Sigmoid colon (tissue), 4 donors: ENCODE results near the gene PFDN1.

ENCODE experiments used
- CTCF ChIP-seq, 4 experiments: fragments of 450-650 bp in 3 of 4; fragments of 200-600 bp in 1 of 4; IDR thresholded peaks; one replicate each; pipeline ENCODE4 v1.5.1; 2016 to 2019; ENCODE audit warnings: antibody characterized with exemption in 4 of 4, mild to moderate bottlenecking in 3 of 4, moderate library complexity in 2 of 4
- POLR2A ChIP-seq, 2 donors: fragments of 450-650 bp; IDR thresholded peaks; one replicate each; pipeline ENCODE4 v1.6.1; 2016; ENCODE audit warnings: antibody characterized with exemption in 2 of 2, mild to moderate bottlenecking in 2 of 2, moderate library complexity in 2 of 2
- POLR2AphosphoS5 ChIP-seq, 4 donors: sonication (generic); formaldehyde crosslinking; IDR thresholded peaks; one replicate each; pipeline ENCODE4 v1.6.1; 2017; ENCODE audit warnings: antibody characterized with exemption in 4 of 4

GRCh38 chr5:140220032-140220697 is 82.7 kb downstream of the PFDN1 start:
- TF ChIP-seq CTCF (IDR thresholded peaks at IDR 0.05) (no peak), POLR2AphosphoS5 (IDR thresholded peaks at IDR 0.05) (no peak), POLR2A (IDR thresholded peaks at IDR 0.05) (no peak)
